Measurements from ENCODE around the gene ANXA4. TPM values are rescaled to one million over a fixed set of nuclear protein-coding genes. Genes with fewer than 3 reads are reported as not detected.

ANXA4 gene
- total RNA-seq, 4 donors from 2014 or later = 24.8 to 66.4 (median 43.6) TPM

GRCh38 chr2:69729266-69729665 is 12.7 kb upstream of the ANXA4 start:
- Histone ChIP-seq H3K36me3 (no peaks in the 10 kb centered on the region), H3K27ac (no peak overlapping the region), H3K4me3 (no peak overlapping the region), H3K4me1 (peaks cover 3 to 7% (median 4%) of the 10 kb centered on the region in 3 donors), H3K9me3 (no peaks in the 10 kb centered on the region), H3K27me3 (no peaks in the 10 kb centered on the region)
- intact Hi-C loops (cut with DNase I) = no loop called here
- 81 to 93% methylated on average over 5 of the region's 5 CpGs for WGBS, 2 donors
- DNase-seq = no peak
- TF ChIP-seq CTCF (IDR thresholded peaks at IDR 0.05) = no peak
- TF ChIP-seq POLR2A (IDR thresholded peaks at IDR 0.05) = no peak

DNA sequence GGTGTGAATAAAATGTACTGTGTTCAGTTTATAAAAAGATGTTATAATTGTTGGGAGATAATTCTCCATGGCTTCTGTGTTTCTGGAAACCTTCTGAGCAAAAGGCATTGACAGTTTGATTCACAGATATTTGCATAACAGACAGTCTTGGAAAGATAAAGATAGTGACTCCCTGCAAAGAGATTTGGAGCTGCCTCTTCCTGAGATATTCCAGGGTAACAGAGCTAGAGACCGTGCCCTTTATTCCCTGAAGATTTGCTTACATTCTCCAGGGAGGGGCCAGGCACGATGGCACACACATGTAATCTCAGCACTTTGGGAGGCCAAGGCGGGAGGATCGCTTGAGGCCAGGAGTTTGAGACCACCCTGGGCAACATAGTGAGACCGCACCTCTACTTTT is 12.2 kb upstream of the ANXA4 start:
- H3K4me3 ChIP-seq = no peak overlapping the region
- H3K9me3 ChIP-seq = no peaks in the 10 kb centered on the region
- WGBS, 2 donors = 86 to 91% methylated on average over 5 of the region's 5 CpGs
- no peaks in the 10 kb centered on the region for H3K36me3 ChIP-seq
- no peak overlapping the region for H3K27ac ChIP-seq
- DNase-seq = no peak
- H3K27me3 ChIP-seq = no peaks in the 10 kb centered on the region
- H3K4me1 ChIP-seq = peaks cover 3% of the 10 kb centered on the region in 3 donors
- intact Hi-C loops (cut with DNase I) = no loop called here
- TF ChIP-seq POLR2A (IDR thresholded peaks at IDR 0.05) = no peak
- no peak for TF ChIP-seq CTCF (IDR thresholded peaks at IDR 0.05)

- DNase-seq = no peak
- 83 to 87% methylated on average over 4 to 5 of the region's 6 CpGs for WGBS, 2 donors
- Histone ChIP-seq H3K4me3 (no peak overlapping the region), H3K4me1 (peaks cover 0 to 3% (median 0%) of the 10 kb centered on the region in 3 donors), H3K36me3 (no peaks in the 10 kb centered on the region), H3K27ac (no peak overlapping the region), H3K9me3 (no peaks in the 10 kb centered on the region), H3K27me3 (no peaks in the 10 kb centered on the region)
- TF ChIP-seq POLR2A (IDR thresholded peaks at IDR 0.05) = no peak
- no peak for TF ChIP-seq CTCF (IDR thresholded peaks at IDR 0.05)
- intact Hi-C loops (cut with DNase I) = no loop called here
Measured at GRCh38 chr2:69731147-69731970, 10.6 kb upstream of the ANXA4 start.

GRCh38 chr2:69733342-69734034 is 8.4 kb upstream of the ANXA4 start:
- H3K4me1 ChIP-seq = peaks cover 0 to 11% (median 3%) of the 10 kb centered on the region in 3 donors
- DNase-seq = no peak
- intact Hi-C loops (cut with DNase I) = no loop called here
- H3K36me3 ChIP-seq = no peaks in the 10 kb centered on the region
- TF ChIP-seq CTCF (IDR thresholded peaks at IDR 0.05) (no peak), POLR2A (IDR thresholded peaks at IDR 0.05) (no peak)
- H3K27ac ChIP-seq = no peak overlapping the region
- 36 to 42% methylated on average over 1 of the region's 1 CpG for WGBS, 2 donors
- no peak overlapping the region for H3K4me3 ChIP-seq
- H3K27me3 ChIP-seq = no peaks in the 10 kb centered on the region
- no peaks in the 10 kb centered on the region for H3K9me3 ChIP-seq

- H3K36me3 ChIP-seq = no peaks in the 10 kb centered on the region
- no peak for DNase-seq
- TF ChIP-seq CTCF (IDR thresholded peaks at IDR 0.05) (no peak), POLR2A (IDR thresholded peaks at IDR 0.05) (no peak)
- no peak overlapping the region for H3K27ac ChIP-seq
- H3K27me3 ChIP-seq = no peaks in the 10 kb centered on the region
- WGBS, 2 donors = 50 to 53% methylated on average over 4 to 5 of the region's 5 CpGs
- H3K9me3 ChIP-seq = no peaks in the 10 kb centered on the region
- intact Hi-C loops (cut with DNase I) = no loop called here
- H3K4me1 ChIP-seq = peaks cover 0 to 17% (median 3%) of the 10 kb centered on the region in 3 donors
- no peak overlapping the region for H3K4me3 ChIP-seq
Measured at GRCh38 chr2:69734035-69734611, 7.8 kb upstream of the ANXA4 start.

Data from esophagus squamous epithelium (tissue), 5 donors.